Measurements from ENCODE around the gene COL11A1.

GRCh38 chr1:102833151-102833550, 275.2 kb downstream of the COL11A1 start:
- TF ChIP-seq CTCF (IDR thresholded peaks at IDR 0.05 in 4 of 5, conservative IDR thresholded peaks at IDR 0.05 in 1 of 5) (no peak), POLR2A (IDR thresholded peaks at IDR 0.05) (no peak)

Measured in gastrocnemius medialis (tissue), 4 donors.